OCI-LY3 (cell line): ENCODE measurements around the gene CLEC4D.

Source experiments
- CTCF ChIP-seq: fragments of 200-600, 300-600 bp; sonication (generic); IDR thresholded peaks from 2 replicates; pipeline ENCODE4 v1.5.1; 2014; ENCODE audit warnings: antibody characterized with exemption, low read length, low read depth
- EZH2phosphoT487 ChIP-seq: fragments of 200-600 bp; shearing (Covaris generic); IDR thresholded peaks from 2 replicates; pipeline ENCODE4 v1.6.1; 2018; ENCODE audit warnings: antibody characterized with exemption, mixed run types, low read depth

- no peak for TF ChIP-seq CTCF
- TF ChIP-seq EZH2phosphoT487 = no peak
Measured at GRCh38 chr12:8513256-8513655, at the start of gene CLEC4D.
